ENCODE measurements around the gene TAGLN2. TPM values are rescaled to one million over a fixed set of nuclear protein-coding genes. Genes with fewer than 3 reads are reported as not detected.

The TAGLN2 gene
- total and polyA plus RNA-seq, 10 of the 15 experiments (the other 5 are each of a cell fraction or from before 2014, with no cell fraction given) = 155 to 611 (median 363) TPM

DNA sequence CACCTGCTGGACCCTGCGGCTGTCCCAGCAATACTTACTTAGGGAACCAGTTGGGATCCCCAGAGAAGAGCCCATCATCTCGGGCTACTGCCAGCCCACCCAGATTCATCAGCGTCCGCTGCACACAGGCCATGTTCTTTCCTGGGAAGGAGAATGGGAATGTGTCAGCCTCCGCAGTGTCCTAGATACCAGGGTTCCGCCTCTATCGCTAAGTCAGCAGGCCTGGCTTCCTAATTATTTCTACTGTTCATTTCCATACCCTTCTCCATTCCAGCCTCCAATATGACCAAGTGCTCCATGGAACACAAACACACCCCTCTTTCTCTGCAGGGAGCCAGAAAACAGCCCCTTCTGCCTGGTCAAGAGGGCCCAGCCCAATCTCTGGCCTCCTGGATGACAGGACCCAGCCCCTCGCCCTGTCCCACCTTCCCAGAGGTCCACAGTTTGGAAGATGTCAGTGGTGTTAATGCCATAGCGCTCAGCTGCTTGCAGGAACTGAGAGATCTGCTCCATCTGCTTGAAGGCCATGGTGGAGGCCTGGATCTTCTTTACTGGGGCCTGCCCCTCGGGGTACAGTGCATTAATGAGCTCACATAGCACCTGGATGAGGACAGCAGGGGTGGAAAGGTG is 6.0 kb downstream of the TAGLN2 start:
- RAD21 ChIA-PET (ENCODE audit: unreplicated experiment) = interaction anchor here (7.5 kb wide), 1 partner anchor 28 kb away, joined by 94 read pairs; no protein-coding TSS in a partner anchor
- CTCF ChIA-PET = interaction anchor here (1.0 to 22.4 kb wide), 3 partner anchors 11 to 85 kb away, joined by 3 to 422 read pairs (median 3); no protein-coding TSS in a partner anchor
- DNase-seq (ENCODE audit: low read depth, low spot score) = no peak
- Histone ChIP-seq H2AFZ (ENCODE audit: control insufficient read depth, low read depth, low read length) (no peak overlapping the region), H3K4me2 (ENCODE audit: control insufficient read depth, insufficient read depth) (no peak overlapping the region), H3K27me3 (replicated peaks in 1 of 2; ENCODE audit: control insufficient read depth in 2 of 2, insufficient read depth in 2 of 2, low read length in 1 of 2) (no peaks in the 10 kb centered on the region), H3K4me3 (no peak overlapping the region), H3K36me3 (ENCODE audit: control insufficient read depth in 2 of 2, insufficient read depth in 2 of 2, low read length in 1 of 2) (peaks cover 8 to 28% of the 10 kb centered on the region in 2 experiments; a peak in 3 of 4 replicates), H3K9ac (ENCODE audit: control insufficient read depth, insufficient read depth, low read length) (no peak overlapping the region), H3K79me2 (ENCODE audit: control insufficient read depth, insufficient read depth, low read length) (peaks cover 50% of the 10 kb centered on the region), H3K27ac (ENCODE audit: control insufficient read depth, insufficient read depth) (no peak overlapping the region), H3K9me3 (replicated peaks; ENCODE audit: control insufficient read depth, insufficient read depth, low read length) (no peaks in the 10 kb centered on the region), H4K20me1 (ENCODE audit: control insufficient read depth, insufficient read depth) (no peaks in the 10 kb centered on the region), H3K4me1 (ENCODE audit: control insufficient read depth, insufficient read depth, low read length) (peaks cover 24% of the 10 kb centered on the region)
- FAIRE-seq = no peak
- intact Hi-C loops (cut with micrococcal nuclease; ENCODE audit: unreplicated experiment) (no loop called here), in situ Hi-C loops (cut with MboI) (no loop called here)
- POLR2A ChIA-PET = no interaction called here
- BruUV-seq (replicated peaks) = no TSS peak
- 95% methylated on average over 10 of the region's 10 CpGs for WGBS (ENCODE audit: insufficient coverage, insufficient replicate concordance, low lambda C conversion rate, missing lambda C conversion rate)
- SMC1A ChIA-PET (ENCODE audit: uncharacterized antibody, unreplicated experiment) = interaction anchor here (0.8 kb wide), 1 partner anchor 26 kb away, joined by 3 read pairs; no protein-coding TSS in a partner anchor
- no peak for ATAC-seq
- TF ChIP-seq MYB (IDR thresholded peaks at IDR 0.05; ENCODE audit: borderline replicate concordance, low read depth, low read length) = no peak
- TF ChIP-seq, protein P1, sequence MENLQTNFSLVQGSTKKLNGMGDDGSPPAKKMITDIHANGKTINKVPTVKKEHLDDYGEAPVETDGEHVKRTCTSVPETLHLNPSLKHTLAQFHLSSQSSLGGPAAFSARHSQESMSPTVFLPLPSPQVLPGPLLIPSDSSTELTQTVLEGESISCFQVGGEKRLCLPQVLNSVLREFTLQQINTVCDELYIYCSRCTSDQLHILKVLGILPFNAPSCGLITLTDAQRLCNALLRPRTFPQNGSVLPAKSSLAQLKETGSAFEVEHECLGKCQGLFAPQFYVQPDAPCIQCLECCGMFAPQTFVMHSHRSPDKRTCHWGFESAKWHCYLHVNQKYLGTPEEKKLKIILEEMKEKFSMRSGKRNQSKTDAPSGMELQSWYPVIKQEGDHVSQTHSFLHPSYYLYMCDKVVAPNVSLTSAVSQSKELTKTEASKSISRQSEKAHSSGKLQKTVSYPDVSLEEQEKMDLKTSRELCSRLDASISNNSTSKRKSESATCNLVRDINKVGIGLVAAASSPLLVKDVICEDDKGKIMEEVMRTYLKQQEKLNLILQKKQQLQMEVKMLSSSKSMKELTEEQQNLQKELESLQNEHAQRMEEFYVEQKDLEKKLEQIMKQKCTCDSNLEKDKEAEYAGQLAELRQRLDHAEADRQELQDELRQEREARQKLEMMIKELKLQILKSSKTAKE (IDR thresholded peaks at IDR 0.05; ENCODE audit: low read depth, poor library complexity, severe bottlenecking) = no peak
- no peak for TF ChIP-seq SMC3 (IDR thresholded peaks at IDR 0.05; ENCODE audit: borderline replicate concordance, low read length)
- TF ChIP-seq ZBTB40 (IDR thresholded peaks at IDR 0.05; ENCODE audit: borderline replicate concordance) = no peak
- TF ChIP-seq, protein P2, sequence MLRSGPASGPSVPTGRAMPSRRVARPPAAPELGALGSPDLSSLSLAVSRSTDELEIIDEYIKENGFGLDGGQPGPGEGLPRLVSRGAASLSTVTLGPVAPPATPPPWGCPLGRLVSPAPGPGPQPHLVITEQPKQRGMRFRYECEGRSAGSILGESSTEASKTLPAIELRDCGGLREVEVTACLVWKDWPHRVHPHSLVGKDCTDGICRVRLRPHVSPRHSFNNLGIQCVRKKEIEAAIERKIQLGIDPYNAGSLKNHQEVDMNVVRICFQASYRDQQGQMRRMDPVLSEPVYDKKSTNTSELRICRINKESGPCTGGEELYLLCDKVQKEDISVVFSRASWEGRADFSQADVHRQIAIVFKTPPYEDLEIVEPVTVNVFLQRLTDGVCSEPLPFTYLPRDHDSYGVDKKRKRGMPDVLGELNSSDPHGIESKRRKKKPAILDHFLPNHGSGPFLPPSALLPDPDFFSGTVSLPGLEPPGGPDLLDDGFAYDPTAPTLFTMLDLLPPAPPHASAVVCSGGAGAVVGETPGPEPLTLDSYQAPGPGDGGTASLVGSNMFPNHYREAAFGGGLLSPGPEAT (IDR thresholded peaks at IDR 0.05; ENCODE audit: low read depth) = no peak
- no peak for TF ChIP-seq WRNIP1 (IDR thresholded peaks at IDR 0.05; ENCODE audit: borderline replicate concordance, low read depth, low read length)
- TF ChIP-seq CEBPB (IDR thresholded peaks at IDR 0.05; ENCODE audit: borderline replicate concordance in 1 of 2, low read depth in 2 of 2, low read length in 2 of 2) = no peak
- no peak for TF ChIP-seq HDAC2 (IDR thresholded peaks at IDR 0.05)
- TF ChIP-seq, protein P3, sequence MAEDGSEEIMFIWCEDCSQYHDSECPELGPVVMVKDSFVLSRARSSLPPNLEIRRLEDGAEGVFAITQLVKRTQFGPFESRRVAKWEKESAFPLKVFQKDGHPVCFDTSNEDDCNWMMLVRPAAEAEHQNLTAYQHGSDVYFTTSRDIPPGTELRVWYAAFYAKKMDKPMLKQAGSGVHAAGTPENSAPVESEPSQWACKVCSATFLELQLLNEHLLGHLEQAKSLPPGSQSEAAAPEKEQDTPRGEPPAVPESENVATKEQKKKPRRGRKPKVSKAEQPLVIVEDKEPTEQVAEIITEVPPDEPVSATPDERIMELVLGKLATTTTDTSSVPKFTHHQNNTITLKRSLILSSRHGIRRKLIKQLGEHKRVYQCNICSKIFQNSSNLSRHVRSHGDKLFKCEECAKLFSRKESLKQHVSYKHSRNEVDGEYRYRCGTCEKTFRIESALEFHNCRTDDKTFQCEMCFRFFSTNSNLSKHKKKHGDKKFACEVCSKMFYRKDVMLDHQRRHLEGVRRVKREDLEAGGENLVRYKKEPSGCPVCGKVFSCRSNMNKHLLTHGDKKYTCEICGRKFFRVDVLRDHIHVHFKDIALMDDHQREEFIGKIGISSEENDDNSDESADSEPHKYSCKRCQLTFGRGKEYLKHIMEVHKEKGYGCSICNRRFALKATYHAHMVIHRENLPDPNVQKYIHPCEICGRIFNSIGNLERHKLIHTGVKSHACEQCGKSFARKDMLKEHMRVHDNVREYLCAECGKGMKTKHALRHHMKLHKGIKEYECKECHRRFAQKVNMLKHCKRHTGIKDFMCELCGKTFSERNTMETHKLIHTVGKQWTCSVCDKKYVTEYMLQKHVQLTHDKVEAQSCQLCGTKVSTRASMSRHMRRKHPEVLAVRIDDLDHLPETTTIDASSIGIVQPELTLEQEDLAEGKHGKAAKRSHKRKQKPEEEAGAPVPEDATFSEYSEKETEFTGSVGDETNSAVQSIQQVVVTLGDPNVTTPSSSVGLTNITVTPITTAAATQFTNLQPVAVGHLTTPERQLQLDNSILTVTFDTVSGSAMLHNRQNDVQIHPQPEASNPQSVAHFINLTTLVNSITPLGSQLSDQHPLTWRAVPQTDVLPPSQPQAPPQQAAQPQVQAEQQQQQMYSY (CRISPR knock-in tag; IDR thresholded peaks at IDR 0.05) = no peak
- TF ChIP-seq SRF (IDR thresholded peaks at IDR 0.05; ENCODE audit: low read depth in 2 of 2, low read length in 2 of 2) = no peak
- no peak for TF ChIP-seq NFYA (IDR thresholded peaks at IDR 0.05; ENCODE audit: borderline replicate concordance, low read depth, low read length)

Data from GM12878 (cell line).